RPMI7951 (cell line): Measurements from ENCODE around the gene RAP1GDS1. TPM values are rescaled to one million over a fixed set of nuclear protein-coding genes. Genes with fewer than 3 reads are reported as not detected.
"Not testable (repeated sequence)": the region's sequence is repeated elsewhere in the genome, so short reads cannot be mapped to it uniquely, and the experiment has no call there.

Source experiments
- DNase-seq: peaks from one replicate; pipeline ENCODE4 v3.0.0-alpha.2; 2012; ENCODE audit warnings: low read depth
- total RNA-seq: library from RNA; depleted of rRNA; stranded (reverse); fragments of >200 nt; shearing (Covaris generic); gene quantifications from 2 replicates; pipeline ENCODE4 v1.2.3, GENCODE V29; 2014

Gene RAP1GDS1
- total RNA-seq, 1 experiment from 2014 or later = 65.1 TPM

DNA sequence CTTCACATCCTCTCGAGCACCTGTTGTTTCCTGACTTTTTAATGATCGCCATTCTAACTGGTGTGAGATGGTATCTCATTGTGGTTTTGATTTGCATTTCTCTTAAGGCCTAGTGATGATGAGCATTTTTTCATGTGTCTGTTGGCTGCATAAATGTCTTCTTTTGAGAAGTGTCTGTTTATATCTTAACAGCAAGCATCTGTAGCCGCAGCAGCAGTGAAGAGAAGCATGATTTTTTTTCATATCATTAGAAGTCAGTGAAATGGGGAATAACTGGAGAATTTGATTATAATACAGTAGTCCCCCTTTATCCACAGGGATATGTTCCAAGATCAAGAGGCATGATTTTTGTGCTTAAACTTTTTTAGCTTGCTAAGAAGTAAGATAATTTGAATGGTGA lies 27.5 kb downstream of the RAP1GDS1 start:
- not testable (repeated sequence) for DNase-seq

DNA sequence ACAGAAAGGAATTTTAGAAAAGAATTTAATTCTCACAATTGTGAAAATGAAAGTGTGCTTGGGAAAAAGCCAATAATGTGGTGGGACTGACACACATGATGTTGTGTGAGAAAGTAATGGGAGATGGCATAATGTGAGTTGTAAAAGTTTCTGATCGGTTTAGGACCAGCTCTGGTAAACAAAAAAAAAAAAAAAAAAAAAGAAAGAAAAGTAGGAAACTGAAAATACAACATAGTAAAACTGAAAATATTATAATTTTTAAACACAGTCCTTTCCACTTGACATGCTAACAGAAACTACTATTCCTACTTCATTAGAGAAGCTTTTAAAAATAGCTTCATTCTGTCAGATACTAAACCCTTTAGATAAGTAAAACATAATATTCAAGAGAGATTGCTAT lies 28.2 kb downstream of the RAP1GDS1 start:
- peak; percentile 8 for DNase-seq

DNA sequence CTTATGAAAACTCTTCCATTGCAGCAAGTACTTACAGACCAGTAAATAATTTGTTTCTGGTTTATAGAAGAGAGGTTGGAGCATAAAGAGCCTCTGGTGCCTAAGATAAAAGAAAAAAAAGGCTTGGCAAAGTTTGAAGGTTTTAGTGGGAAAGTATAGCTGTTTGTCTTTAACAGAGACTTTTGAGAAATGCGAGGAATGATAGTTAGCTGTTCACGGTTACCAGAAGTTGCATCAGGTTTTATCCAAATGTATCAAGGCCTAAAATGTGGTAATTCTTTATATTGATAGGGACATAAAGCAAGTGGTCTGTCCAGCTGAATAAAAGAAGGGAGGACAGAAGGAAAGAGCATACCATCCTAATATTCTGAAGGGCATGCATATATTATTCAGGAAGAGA lies 29.3 kb downstream of the RAP1GDS1 start:
- no peak for DNase-seq

DNA sequence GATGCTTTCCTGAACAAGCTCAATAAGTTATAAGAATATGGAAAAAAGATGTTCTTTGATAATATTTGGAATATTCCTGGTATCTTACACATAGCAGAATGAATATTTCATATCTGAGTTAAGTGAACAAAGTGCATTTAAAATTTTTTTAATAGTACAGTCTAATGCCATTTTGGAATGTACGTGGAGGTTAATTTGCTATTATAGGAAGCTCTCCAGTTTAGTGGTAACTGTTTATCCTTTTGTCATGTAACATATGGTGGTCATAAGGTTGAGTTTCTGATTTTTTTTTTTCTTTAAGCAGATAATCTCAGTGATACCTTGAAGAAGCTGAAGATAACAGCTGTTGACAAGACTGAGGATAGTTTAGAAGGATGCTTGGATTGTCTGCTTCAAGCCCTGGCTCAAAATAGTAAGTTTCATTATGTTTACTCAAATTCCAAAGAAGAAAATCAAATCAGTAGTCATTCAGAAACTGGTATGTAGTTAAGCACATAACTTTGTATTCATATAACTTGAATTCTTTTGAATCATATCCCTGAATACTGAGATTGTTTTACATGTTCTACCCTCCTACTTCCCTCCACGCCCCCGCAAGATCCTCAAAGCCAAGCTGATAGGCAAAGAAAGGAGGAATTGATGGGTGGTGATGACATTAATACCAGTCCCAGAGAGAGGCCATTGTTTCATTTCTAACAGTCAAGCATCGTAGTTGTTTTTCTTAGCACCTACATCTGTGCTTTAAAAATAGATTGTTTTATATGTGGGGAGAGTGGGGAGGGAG lies 32.1 kb downstream of the RAP1GDS1 start:
- peak; percentile 22 for DNase-seq

DNA sequence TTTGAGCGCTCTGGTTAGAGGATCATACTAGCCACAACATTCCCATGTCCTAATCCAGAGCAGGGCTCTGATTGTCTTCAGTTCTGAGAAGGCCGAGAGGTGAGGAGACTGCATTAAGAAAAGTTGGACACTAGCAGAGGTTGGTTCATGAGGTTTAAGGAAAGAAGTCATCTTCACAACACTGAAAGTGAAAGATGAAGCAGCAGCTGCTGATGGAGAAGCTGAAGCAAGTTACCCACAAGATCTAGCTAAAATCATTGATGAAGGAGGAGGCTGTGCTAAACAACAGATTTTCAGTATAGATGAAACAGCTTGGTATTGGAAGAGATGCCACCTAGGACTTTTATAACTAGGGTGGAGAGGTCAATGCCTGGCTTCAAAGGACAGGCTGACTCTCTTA lies 36.8 kb downstream of the RAP1GDS1 start:
- no peak for DNase-seq

DNA sequence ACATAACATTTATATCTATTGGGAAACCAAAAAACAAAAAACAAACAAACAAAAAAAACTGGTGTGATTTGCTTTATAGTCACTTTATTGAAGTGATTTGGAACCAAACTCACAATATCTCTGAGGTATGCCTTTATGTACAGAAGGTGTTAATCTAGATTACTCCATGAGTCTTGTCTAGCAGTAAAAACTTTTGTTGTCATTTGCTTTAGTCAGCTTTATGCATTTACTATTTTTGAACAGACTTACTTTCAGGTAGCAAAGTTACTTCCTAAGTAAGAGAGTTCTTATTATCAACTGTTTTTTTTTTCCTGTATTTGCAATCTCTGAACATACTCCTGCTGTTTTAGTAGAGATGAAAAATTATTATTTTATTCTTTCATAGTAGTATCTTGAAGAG lies 39.5 kb downstream of the RAP1GDS1 start:
- DNase-seq = no peak

DNA sequence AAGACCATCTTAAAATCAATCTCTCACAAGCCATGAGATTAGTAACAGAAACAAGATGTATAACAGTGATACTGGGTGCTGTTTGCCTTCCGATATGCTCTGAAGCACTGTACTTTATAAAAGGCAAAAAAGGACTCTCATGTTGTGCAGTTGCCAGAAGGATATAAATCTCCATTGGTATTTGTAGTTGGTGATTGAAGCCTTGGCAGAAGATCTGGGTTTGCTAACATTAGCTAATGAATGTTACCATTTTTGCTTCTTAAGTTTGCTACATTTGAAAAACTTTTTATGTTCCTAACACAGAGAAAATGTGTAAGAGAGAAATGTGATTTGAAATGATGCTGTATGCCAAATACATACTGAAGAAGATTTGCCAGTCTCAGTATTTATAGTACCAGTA lies 44.4 kb downstream of the RAP1GDS1 start:
- no peak for DNase-seq

DNA sequence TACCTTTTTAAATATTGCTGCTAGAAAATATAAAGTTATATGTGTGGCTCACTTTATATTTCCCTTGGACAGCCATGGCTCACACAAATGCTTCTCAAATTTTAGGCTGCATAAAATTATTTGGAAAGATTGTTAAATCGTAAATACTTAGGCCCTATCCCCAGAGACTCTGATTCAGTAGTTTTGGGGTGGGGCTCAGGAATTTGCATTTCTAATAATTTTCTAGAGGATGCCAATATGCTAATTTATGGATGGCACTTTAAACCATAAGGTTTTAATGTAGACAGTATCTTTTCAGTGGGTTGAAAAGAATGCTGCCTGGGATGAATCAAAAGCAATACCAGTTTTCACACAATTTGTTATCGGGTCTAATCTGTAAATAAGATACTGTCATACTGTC lies 49.7 kb downstream of the RAP1GDS1 start:
- no peak for DNase-seq

DNA sequence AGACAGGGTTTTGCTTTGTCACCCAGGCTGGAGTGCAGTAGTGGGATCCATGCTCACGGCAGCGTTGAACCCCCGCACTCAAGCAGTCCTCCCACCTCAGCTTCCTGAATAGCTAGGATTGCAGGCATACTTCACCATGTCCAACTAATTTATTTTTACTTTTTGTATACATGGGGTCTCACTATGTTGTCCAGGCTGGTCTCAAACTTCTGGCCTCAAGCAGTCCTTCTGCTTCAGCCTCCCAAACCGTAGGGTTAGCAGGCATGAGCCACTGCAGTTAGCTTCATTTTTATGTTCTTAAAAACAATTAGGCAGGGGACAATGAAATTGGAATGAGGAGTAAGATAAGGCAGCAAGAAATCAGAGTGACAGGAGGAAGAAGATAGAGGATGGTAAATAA lies 50.5 kb downstream of the RAP1GDS1 start:
- DNase-seq = no peak

DNA sequence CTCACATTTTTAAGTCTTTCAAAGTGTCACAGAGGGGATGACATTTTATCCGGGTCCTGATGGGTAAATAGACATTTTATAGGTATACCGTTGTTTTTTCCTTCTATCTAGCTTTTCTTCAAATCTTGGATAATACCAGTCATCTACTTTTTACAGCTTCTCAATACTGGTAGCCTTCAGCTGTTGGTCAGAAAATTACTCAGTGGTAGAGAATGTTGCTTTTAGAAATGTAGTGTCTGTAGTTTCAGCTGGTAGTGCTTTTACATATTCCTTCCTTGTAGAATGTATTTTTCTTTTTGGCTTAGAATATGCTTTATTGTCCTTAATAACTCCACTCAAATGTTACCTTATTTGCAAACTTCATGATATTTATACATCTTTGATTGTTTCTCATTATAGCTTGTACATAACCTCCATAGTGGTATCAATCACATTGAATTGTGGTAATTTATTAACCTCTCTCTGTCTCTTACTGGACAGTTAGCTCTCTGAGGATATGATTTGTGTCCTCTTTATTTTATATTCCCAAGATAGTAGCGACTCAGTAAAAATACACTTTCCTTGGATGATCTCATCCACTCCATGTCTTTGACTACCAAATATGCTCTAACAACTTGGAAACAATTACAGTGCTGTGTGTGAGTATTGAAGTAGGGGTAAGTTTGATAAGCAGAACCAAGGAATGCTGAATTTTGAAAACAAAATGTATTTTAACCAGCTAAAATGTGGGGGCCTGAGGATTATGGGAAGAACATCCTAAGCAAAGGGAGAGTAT lies 53.8 kb downstream of the RAP1GDS1 start:
- DNase-seq = no peak

DNA sequence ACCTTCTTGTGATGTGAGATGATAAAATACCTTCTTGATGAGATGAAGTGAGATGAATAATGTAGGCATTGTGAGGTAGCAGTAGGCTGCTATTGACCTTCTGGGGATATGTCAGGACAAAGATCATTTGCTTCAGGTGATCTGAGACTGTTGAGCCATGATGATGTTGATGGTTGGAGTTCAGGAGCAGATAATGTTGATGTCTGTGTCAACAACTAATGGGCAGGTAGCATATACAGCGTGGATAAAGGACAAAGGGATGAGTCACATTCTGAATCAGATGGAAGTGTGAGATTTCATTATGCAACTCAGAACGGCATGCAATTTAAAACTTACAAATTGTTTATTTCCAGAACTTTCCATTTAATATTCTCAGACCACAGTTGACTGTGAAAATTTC lies 57.3 kb downstream of the RAP1GDS1 start:
- no peak for DNase-seq

DNA sequence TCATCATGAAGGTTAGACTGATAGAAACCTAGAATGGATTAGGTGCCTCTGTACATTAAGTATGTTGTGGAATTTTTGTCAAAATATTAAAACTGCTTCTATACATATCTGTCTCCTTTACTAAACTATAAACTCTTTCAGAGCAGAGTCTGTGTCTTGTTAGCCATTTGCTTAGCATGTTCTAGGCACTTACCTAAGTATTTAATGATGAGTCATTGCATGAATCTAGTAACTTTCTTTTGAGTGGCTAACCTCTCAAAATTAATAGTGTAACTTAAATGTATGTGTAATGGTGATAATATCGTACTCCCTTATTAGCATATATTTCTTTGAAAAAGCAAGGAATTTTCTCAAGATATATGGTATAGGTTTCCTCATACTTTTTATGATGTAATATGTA lies 57.8 kb downstream of the RAP1GDS1 start:
- no peak for DNase-seq

DNA sequence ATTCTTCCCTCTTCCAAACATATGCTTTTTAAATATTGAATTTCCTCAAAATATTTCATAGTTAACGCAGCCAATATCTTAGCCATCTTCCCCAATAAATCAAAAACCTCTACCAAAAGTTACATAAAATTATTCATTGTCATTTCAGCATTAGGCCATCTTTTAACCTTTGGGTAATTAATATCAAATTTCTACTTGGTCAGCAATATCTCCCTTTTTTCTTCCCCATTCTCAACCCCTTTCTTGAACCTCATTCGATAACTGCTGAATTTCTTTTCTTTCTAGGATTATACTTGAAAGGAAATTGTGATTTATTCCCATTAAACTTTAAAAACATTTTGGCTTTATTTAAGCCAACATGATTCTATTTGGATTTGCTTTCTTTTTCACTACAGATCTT lies 65.0 kb downstream of the RAP1GDS1 start:
- no peak for DNase-seq

DNA sequence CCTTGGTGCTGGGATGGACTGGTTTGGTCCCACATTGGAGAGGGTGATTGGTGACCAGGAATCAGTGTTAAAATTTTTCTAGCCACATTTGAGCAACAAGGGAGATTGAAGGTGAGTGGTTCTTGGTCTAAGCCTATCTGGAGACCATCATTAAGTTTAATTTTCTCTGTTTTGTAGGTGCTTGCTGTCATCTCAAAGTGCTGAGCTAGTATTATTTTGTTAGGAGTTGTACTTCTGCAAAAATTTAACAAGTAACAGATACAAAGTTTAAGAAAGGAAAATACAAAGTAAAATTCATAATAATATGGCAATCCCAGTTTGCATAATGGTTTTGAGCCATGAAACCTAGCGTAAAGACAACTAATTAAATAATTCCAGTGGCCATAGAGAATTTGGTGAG lies 66.5 kb downstream of the RAP1GDS1 start:
- DNase-seq = no peak

DNA sequence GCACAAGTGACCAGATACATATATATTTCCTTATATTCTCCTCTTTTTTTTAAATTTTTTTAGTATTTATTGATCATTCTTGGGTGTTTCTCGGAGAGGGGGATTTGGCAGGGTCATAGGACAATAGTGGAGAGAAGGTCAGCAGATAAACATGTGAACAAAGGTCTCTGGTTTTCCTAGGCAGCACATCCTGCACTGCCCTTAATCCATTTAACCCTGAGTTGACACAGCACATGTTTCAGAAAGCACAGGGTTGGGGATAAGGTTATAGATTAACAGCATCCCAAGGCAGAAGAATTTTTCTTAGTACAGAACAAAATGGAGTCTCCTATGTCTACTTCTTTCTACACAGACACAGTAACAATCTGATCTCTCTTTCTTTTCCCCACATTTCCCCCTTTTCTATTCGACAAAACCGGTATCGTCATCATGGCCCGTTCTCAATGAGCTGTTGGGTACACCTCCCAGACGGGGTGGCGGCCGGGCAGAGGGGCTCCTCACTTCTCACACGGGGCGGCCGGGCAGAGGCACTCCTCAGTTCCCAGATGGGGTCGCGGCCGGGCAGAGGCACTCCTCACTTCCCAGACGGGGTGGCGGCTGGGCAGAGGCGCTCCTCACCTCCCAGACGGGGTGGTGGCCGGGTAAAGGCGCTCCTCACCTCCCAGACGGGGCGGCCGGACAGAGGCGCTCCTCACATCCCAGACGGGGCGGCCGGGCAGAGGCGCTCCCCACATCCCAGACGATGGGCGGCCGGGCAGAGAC lies 68.9 kb downstream of the RAP1GDS1 start:
- DNase-seq = not testable (repeated sequence)

DNA sequence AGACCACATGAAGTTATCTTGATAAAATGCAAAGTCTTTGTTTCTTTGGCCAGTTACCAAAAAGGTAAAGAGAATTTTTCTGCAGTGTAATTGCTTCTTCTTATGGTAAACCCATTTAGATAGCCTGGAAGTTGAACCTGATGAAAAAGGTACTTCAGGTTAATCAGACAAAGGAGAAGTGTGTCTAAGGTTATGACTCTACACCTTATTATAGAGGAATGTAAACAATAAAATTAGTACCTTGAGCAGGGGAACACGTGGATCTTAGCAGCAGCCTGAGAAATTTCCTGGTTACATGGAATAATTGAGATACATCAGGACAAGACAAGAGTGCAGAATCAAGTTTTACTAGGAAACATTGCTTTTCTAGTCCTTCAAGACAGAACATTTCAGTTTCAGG lies 70.8 kb downstream of the RAP1GDS1 start:
- no peak for DNase-seq

DNA sequence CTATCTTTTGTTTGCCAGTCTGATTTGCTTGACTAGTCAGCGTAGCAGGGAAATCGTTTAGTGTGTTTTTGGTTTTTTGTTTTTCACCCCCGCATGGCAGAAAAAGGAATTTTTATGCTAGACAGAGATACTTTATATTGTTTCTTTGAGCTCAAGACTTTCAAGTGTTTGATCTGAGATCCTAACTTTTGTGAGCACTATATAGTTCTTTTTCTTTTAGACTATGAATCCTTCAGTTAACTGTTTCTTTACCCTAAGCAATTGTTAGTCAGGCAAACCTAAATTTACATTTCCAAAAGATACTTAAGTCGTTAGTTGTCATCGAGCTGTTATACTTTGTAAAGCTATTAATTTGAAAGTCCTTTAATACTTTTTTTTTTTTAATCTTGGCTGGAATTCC lies 73.3 kb downstream of the RAP1GDS1 start:
- no peak for DNase-seq

DNA sequence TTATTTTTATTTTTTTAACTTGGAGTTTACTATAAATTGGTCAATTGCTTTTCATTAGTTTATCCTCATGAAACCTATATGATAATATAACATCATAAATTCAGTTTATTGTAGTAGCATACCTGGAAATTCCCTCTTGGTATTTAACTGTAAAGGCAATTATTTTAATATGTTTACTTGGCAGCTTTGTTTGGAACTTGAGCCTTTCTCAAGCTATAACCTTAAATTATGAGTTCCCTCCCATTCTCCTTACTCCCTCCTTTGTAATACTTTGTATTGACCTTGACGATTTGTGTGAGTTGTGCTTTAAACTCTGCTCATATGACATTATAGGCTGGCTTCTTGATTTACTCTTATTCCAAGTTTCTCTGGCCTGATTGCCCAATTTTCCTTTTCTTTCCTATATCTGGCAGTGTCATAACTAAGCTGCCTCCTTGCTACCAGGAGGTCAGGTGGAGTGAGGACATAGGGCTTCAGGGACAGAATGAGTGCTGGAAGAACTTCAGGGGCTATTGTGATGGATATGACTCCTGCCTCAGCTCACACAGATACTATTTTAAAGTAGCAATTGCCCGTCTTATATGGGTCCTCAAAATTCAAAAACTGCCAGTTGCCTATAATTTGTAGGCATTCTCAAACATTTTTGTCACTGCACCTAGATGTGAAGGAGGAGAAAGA lies 77.7 kb downstream of the RAP1GDS1 start:
- DNase-seq = no peak

DNA sequence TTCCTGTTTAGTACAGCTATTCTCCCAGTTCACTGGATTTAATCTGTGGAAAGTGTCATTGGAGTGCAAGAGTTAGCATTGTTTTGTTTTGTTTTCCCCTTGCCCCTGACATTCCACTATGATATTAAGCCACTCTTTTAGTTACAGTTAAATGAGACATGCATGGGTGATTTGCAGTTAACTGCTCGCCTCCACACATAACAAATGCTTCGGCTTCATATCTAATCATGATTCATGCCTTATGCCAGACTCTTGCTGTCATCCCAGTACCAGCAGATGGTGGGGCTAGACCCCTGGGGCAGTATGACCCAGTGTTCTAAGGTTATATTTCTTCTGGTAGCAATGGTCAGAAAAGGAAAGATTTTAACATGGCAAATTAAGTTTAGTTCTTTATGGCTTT lies 80.1 kb downstream of the RAP1GDS1 start:
- peak; percentile 82 for DNase-seq

DNA sequence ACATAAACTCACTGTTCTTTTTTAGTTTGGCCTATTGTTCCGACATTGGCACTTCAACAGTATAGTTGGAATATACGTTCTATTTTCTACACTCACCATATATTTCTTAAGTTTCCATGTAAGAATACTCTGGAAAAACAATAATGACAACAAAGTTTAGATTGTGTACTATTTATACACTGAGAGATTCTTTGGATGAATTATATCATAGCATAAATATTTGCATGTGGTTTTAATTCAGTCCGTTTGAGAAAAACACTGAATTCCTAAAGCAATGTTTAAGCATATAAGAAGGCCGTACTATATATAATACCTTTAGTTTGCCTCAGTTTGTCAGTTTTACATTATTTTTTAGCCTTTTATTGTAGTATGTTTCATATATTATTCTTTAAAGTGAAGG lies 82.4 kb downstream of the RAP1GDS1 start:
- no peak for DNase-seq

DNA sequence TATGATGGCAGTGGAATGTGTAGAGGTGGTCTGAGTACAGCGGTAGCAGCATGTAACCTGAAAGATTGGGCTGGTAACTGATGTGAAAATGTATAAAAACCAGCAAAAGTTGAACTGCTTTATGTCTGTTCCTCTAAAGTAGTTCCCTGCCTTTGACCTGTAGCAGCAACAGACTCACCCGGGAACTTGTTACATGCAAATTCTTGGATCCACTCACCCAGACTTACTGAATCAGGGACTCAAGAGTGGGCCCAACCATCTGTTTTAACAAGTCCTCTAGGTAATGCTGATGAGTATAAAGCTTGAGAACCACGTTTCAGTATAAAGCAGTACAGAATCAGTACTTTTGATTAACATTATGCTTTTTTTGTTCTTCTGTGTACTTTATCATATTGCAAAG lies 84.7 kb downstream of the RAP1GDS1 start:
- DNase-seq = no peak

DNA sequence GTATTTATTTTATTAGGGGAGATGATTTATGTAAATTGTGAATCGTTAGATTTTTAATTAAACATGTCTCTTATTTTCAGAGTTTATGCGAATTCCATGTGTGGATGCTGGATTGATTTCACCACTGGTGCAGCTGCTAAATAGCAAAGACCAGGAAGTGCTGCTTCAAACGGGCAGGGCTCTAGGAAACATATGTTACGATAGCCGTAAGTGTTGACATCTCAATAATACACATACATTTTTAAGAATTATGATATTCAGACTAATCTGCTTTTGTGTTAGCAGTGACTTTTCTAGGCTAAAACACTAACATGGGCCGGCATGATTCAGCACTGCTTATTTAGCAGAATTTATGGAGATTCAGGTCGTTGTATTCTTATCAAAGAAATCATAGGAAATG lies 91.2 kb downstream of the RAP1GDS1 start:
- DNase-seq = no peak
